Calu3 (cell line): ENCODE measurements around the gene CALHM4. TPM values are rescaled to one million over a fixed set of nuclear protein-coding genes. Genes with fewer than 3 reads are reported as not detected.

Experiments
- BruUV-seq: library from RNA; stranded (reverse); fragments of 400-500 nt; replicated peaks from 2 replicates; lab custom pipeline; 2021; lab: Mats Ljungman, UMichigan
- CTCF ChIA-PET: fragments of 300-600 bp; sonication (Branson Sonifier 250); formaldehyde crosslinking; loops from one replicate; lab custom pipeline; 2022; ENCODE audit warnings: antibody characterized with exemption; lab: Charles Lee
- DNase-seq: peaks from one replicate; pipeline ENCODE4 v3.0.0; 2022
- H3K27ac Mint-ChIP-seq: one replicate; pipeline ENCODE4 v1.8.0; 2022; ENCODE audit warnings: mixed read lengths; ENCODE audit not compliant: unreplicated experiment
- H3K27me3 Mint-ChIP-seq: one replicate; pipeline ENCODE4 v1.8.0; 2022; ENCODE audit warnings: mixed read lengths; ENCODE audit not compliant: unreplicated experiment
- H3K36me3 Mint-ChIP-seq: one replicate; pipeline ENCODE4 v1.8.0; 2022; ENCODE audit warnings: mild to moderate bottlenecking, moderate library complexity, mixed read lengths; ENCODE audit not compliant: insufficient read depth, unreplicated experiment
- H3K4me1 Mint-ChIP-seq: one replicate; pipeline ENCODE4 v1.8.0; 2022; ENCODE audit warnings: mild to moderate bottlenecking, low read depth, mixed read lengths; ENCODE audit not compliant: unreplicated experiment
- H3K4me3 Mint-ChIP-seq: one replicate; pipeline ENCODE4 v1.8.0; 2022; ENCODE audit warnings: mild to moderate bottlenecking, low read depth, moderate library complexity, mixed read lengths; ENCODE audit not compliant: unreplicated experiment
- H3K9me3 Mint-ChIP-seq: one replicate; pipeline ENCODE4 v1.8.0; 2022; ENCODE audit warnings: low read depth, mixed read lengths; ENCODE audit not compliant: unreplicated experiment
- CTCF ChIP-seq: fragments of 200-600 bp; IDR thresholded peaks from one replicate; pipeline ENCODE4 v1.8.0; 2022; ENCODE audit warnings: antibody characterized with exemption; ENCODE audit not compliant: unreplicated experiment
- intact Hi-C: fragments of 100-400 bp; cut with micrococcal nuclease; formaldehyde crosslinking; loops from one replicate; pipeline ENCODE4 v1.10.0; 2022; ENCODE audit not compliant: unreplicated experiment
- total RNA-seq: library from RNA; stranded (reverse); gene quantifications from 2 replicates; pipeline ENCODE4 v1.2.3, GENCODE V29; 2022

Gene CALHM4
- total RNA-seq, 1 experiment from 2014 or later, result not detected

DNA sequence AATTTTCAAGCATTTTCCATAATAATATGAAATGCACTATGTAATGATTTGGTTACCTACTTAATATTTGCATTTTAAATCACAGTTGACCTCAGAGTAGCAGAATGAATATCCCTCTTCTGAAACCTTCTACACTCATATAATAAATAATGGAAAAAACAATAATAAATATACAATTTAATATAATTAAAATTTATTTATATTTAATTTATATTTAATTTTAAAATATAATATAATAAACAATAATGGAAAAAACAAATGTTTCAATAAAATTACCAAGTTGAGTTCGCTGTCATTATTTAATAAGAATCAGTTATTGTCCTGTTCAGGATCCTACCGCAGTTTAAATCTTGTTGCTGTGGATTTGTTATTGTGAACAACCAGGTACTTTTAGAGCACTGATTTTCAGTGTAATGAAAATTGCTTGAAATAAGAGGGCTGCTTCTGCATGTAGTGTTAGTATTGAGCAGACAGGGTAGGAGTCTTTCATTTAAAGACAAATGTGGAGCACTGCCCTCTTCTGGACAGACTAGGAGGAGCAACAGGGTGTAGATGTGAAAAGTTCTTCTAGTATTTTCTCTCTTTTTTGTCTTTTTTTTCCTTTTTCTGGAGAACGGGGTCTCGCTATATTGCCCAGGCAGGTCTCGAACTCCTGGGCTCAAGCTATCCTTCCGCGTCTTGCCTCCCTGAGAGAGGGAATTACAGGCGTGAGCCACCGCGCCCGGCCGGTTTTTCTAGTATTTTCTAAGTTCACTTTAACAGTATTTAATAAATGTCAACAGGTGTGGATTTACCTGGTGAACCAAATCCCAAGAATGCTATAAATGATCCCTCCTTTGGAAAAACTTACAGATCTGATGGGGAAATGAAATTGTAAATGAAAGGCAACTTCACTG, 21.6 kb upstream of the CALHM4 start:
- BruUV-seq, result no TSS peak
- Mint-ChIP-seq H3K36me3 (no peaks in the 10 kb centered on the region), H3K27me3 (peaks cover 27% of the 10 kb centered on the region), H3K9me3 (no peaks in the 10 kb centered on the region), H3K27ac (no peak overlapping the region), H3K4me3 (no peak overlapping the region), H3K4me1 (peaks cover 15% of the 10 kb centered on the region)
- TF ChIP-seq CTCF, result peak; percentile 47
- intact Hi-C loops, result loop anchor here (1.0 to 10.0 kb wide), 4 partner anchors 90 to 313 kb away; no protein-coding TSS in a partner anchor
- CTCF ChIA-PET, result interaction anchor here (1.6 kb wide), 1 partner anchor 263 kb away, joined by 7 read pairs; no protein-coding TSS in a partner anchor
- DNase-seq, result peak; percentile 48

GRCh38 chr6:116533233-116533957, 20.2 kb upstream of the CALHM4 start:
- Mint-ChIP-seq H3K9me3 (no peaks in the 10 kb centered on the region), H3K4me1 (peaks cover 15% of the 10 kb centered on the region), H3K27ac (no peak overlapping the region), H3K4me3 (no peak overlapping the region), H3K27me3 (peaks cover 27% of the 10 kb centered on the region), H3K36me3 (no peaks in the 10 kb centered on the region)
- intact Hi-C loops, result loop anchor here (5.0 to 10.0 kb wide), 3 partner anchors 91 to 311 kb away; no protein-coding TSS in a partner anchor
- no TSS peak for BruUV-seq
- no peak for TF ChIP-seq CTCF
- CTCF ChIA-PET, result interaction anchor here (0.6 to 1.6 kb wide), 6 partner anchors 22 to 265 kb away, joined by 3 to 7 read pairs (median 4); partner anchors contain the start of gene CALHM5
- DNase-seq, result no peak

- intact Hi-C loops, result loop anchor here (10.0 kb wide), 1 partner anchor 310 kb away; no protein-coding TSS in a partner anchor
- no TSS peak for BruUV-seq
- no peak overlapping the region for H3K27ac Mint-ChIP-seq
- CTCF ChIA-PET, result interaction anchor here (0.9 kb wide), 1 partner anchor 267 kb away, joined by 3 read pairs; no protein-coding TSS in a partner anchor
- no peak for TF ChIP-seq CTCF
- H3K9me3 Mint-ChIP-seq, result no peaks in the 10 kb centered on the region
- H3K4me3 Mint-ChIP-seq, result no peak overlapping the region
- no peaks in the 10 kb centered on the region for H3K4me1 Mint-ChIP-seq
- no peak for DNase-seq
- H3K36me3 Mint-ChIP-seq, result no peaks in the 10 kb centered on the region
- H3K27me3 Mint-ChIP-seq, result peaks cover 16% of the 10 kb centered on the region
Observed at GRCh38 chr6:116535109-116535508, 18.4 kb upstream of the CALHM4 start.

GRCh38 chr6:116536216-116536621, 17.3 kb upstream of the CALHM4 start:
- H3K9me3 Mint-ChIP-seq, result no peaks in the 10 kb centered on the region
- no peak overlapping the region for H3K27ac Mint-ChIP-seq
- CTCF ChIA-PET, result no interaction called here
- TF ChIP-seq CTCF, result peak; percentile 53
- intact Hi-C loops, result loop anchor here (1.0 to 10.0 kb wide), 3 partner anchors 25 to 309 kb away; no protein-coding TSS in a partner anchor
- no TSS peak for BruUV-seq
- H3K36me3 Mint-ChIP-seq, result no peaks in the 10 kb centered on the region
- DNase-seq, result peak; percentile 28
- H3K4me3 Mint-ChIP-seq, result no peak overlapping the region
- no peaks in the 10 kb centered on the region for H3K4me1 Mint-ChIP-seq
- peaks cover 25% of the 10 kb centered on the region for H3K27me3 Mint-ChIP-seq
